H1 (cell line): ENCODE data around the gene PRSS23. TPM values are rescaled to one million over a fixed set of nuclear protein-coding genes. Genes with fewer than 3 reads are reported as not detected.

ENCODE experiments used
- CTCF ChIA-PET: fragments of 300-600 bp; sonication (Branson Sonifier 250); formaldehyde crosslinking; loops from one replicate; lab custom pipeline; 2021; ENCODE audit not compliant: partially characterized antibody; lab: Charles Lee
- POLR2A ChIA-PET: fragments of 300-600 bp; sonication (Branson Sonifier 250); formaldehyde crosslinking; loops from one replicate; lab custom pipeline; 2021; ENCODE audit warnings: inconsistent platforms; ENCODE audit not compliant: partially characterized antibody; lab: Charles Lee
- DNase-seq, 2 experiments: peaks; one replicate each; pipeline versions ENCODE4 v3.0.0 to v3.0.0-alpha.2; 2010 to 2022; ENCODE audit warnings: low spot score in 2 of 2, low read depth in 1 of 2, mixed read lengths in 1 of 2
- FAIRE-seq: peaks from 2 replicates; lab custom pipeline; 2011; peaks lifted over from hg19 to GRCh38; lab: Jason Lieb, UNC
- H2AFZ ChIP-seq: 2 replicates; pipeline ENCODE4 v1.8.1; 2012; ENCODE audit warnings: low read length, inconsistent platforms
- H2AK5ac ChIP-seq: 2 replicates; pipeline ENCODE4 v1.6.1; 2013; ENCODE audit warnings: low read depth, low read length
- H2BK120ac ChIP-seq: replicated peaks from 2 replicates; pipeline ENCODE3; 2013; ENCODE audit warnings: low read depth, low read length, inconsistent platforms
- H2BK12ac ChIP-seq: 2 replicates; pipeline ENCODE4 v1.6.1; 2013; ENCODE audit warnings: low read depth, low read length
- H2BK15ac ChIP-seq: 2 replicates; pipeline ENCODE4 v1.6.1; 2013; ENCODE audit warnings: low read length
- H2BK20ac ChIP-seq: 2 replicates; pipeline ENCODE4 v1.6.1; 2013; ENCODE audit warnings: low read length
- H2BK5ac ChIP-seq: 2 replicates; pipeline ENCODE4 v1.6.1; 2013; ENCODE audit warnings: low read depth, low read length
- H3K14ac ChIP-seq: 2 replicates; pipeline ENCODE4 v1.6.1; 2013; ENCODE audit warnings: inconsistent platforms; ENCODE audit not compliant: insufficient read length
- H3K18ac ChIP-seq: 2 replicates; pipeline ENCODE4 v1.6.1; 2013; ENCODE audit warnings: low read length; ENCODE audit errors: extremely low read depth
- H3K23ac ChIP-seq: 2 replicates; pipeline ENCODE4 v1.6.1; 2013; ENCODE audit warnings: inconsistent platforms; ENCODE audit not compliant: insufficient read length
- H3K23me2 ChIP-seq: 2 replicates; pipeline ENCODE4 v1.6.1; 2013; ENCODE audit warnings: low read depth, low read length
- H3K27ac ChIP-seq: 2 replicates; pipeline ENCODE4 v1.6.1; 2011; ENCODE audit warnings: low read depth, low read length, inconsistent platforms
- H3K27me3 ChIP-seq, 4 experiments: replicated peaks in 1 of 4; 1 replicate in 1 of 4; 2 replicates in 3 of 4; pipeline versions ENCODE4 v1.6.1 to v1.8.1; 2011 to 2013; ENCODE audit warnings: low read length in 3 of 4, mild to moderate bottlenecking in 3 of 4, inconsistent platforms in 2 of 4, mixed read lengths in 2 of 4, moderate library complexity in 1 of 4; ENCODE audit not compliant: control insufficient read depth in 3 of 4, insufficient read depth in 3 of 4; ENCODE audit errors: extremely low read depth in 1 of 4
- H3K36me3 ChIP-seq, 4 experiments: 2 replicates each; pipeline versions ENCODE4 v1.6.1 to v1.8.1; 2011 to 2013; ENCODE audit warnings: mild to moderate bottlenecking in 4 of 4, low read length in 3 of 4, moderate library complexity in 2 of 4, control low read depth in 1 of 4, inconsistent platforms in 1 of 4; ENCODE audit not compliant: insufficient read depth in 4 of 4, control insufficient read depth in 2 of 4
- H3K4ac ChIP-seq: replicated peaks from 2 replicates; pipeline ENCODE3; 2013; ENCODE audit warnings: low read length, low read depth, mixed read lengths, inconsistent platforms; ENCODE audit not compliant: insufficient read length
- H3K4me1 ChIP-seq, 4 experiments: replicated peaks in 1 of 4; 1 replicate in 1 of 4; 2 replicates in 3 of 4; pipeline versions ENCODE4 v1.6.1 to v1.8.1; 2011 to 2013; ENCODE audit warnings: low read length in 3 of 4, inconsistent platforms in 2 of 4, mixed read lengths in 1 of 4; ENCODE audit not compliant: insufficient read depth in 4 of 4, control insufficient read depth in 3 of 4
- H3K4me2 ChIP-seq, 2 experiments: 2 replicates each; pipeline versions ENCODE4 v1.6.1 to v1.8.1; 2011 to 2013; ENCODE audit warnings: low read depth in 2 of 2, low read length in 2 of 2, control low read depth in 1 of 2, inconsistent platforms in 1 of 2, mild to moderate bottlenecking in 1 of 2; ENCODE audit not compliant: insufficient read depth in 1 of 2
- H3K4me3 ChIP-seq, 4 experiments: fragments of 200-600, 300-600 bp in 1 of 4; sonication (generic), shearing (Covaris generic), sonication (Bioruptor Twin) in 1 of 4; 2 replicates each; pipeline versions ENCODE4 v1.5.1 to v1.8.1; 2011 to 2016; ENCODE audit warnings: low read length in 4 of 4, low read depth in 3 of 4, control low read depth in 2 of 4, inconsistent platforms in 2 of 4, mild to moderate bottlenecking in 2 of 4, mixed read lengths in 1 of 4, moderate library complexity in 1 of 4; ENCODE audit not compliant: insufficient read depth in 2 of 4; ENCODE audit errors: extremely low read depth in 1 of 4
- H3K56ac ChIP-seq: replicated peaks from 2 replicates; pipeline ENCODE3; 2013; ENCODE audit warnings: low read depth, mild to moderate bottlenecking, mixed read lengths, low read length, inconsistent platforms; ENCODE audit not compliant: insufficient read length
- H3K79me1 ChIP-seq: 2 replicates; pipeline ENCODE4 v1.6.1; 2013; ENCODE audit warnings: low read depth, low read length, control low read depth
- H3K79me2 ChIP-seq, 2 experiments: 2 replicates each; pipeline versions ENCODE4 v1.6.1 to v1.8.1; 2012 to 2013; ENCODE audit warnings: low read length in 2 of 2, mild to moderate bottlenecking in 2 of 2, inconsistent platforms in 1 of 2; ENCODE audit not compliant: insufficient read depth in 2 of 2, control insufficient read depth in 1 of 2
- H3K9ac ChIP-seq, 4 experiments: replicated peaks in 1 of 4; 1 replicate in 1 of 4; 2 replicates in 3 of 4; pipeline versions ENCODE4 v1.6.1 to v1.8.1; 2011 to 2013; ENCODE audit warnings: low read depth in 3 of 4, low read length in 3 of 4, control low read depth in 2 of 4, mild to moderate bottlenecking in 2 of 4, moderate library complexity in 2 of 4, inconsistent platforms in 1 of 4; ENCODE audit errors: extremely low read depth in 1 of 4
- H3K9me3 ChIP-seq, 2 experiments: 2 replicates each; pipeline versions ENCODE4 v1.6.1 to v1.8.1; 2012 to 2013; ENCODE audit warnings: mild to moderate bottlenecking in 2 of 2, moderate library complexity in 2 of 2, control low read depth in 1 of 2, inconsistent platforms in 1 of 2, low read depth in 1 of 2, low read length in 1 of 2, mixed read lengths in 1 of 2; ENCODE audit not compliant: insufficient read depth in 2 of 2
- H4K20me1 ChIP-seq, 2 experiments: replicated peaks in 1 of 2; 2 replicates each; pipeline versions ENCODE3 to v1.8.1; 2011 to 2013; ENCODE audit warnings: inconsistent platforms in 2 of 2, low read length in 2 of 2, mild to moderate bottlenecking in 1 of 2; ENCODE audit not compliant: insufficient read depth in 2 of 2, control insufficient read depth in 1 of 2
- H4K5ac ChIP-seq: 2 replicates; pipeline ENCODE4 v1.6.1; 2013; ENCODE audit warnings: low read length, low read depth, mixed read lengths, inconsistent platforms; ENCODE audit not compliant: insufficient read length
- H4K8ac ChIP-seq: 2 replicates; pipeline ENCODE4 v1.8.0; 2013; ENCODE audit warnings: mild to moderate bottlenecking, moderate library complexity, low read length, inconsistent platforms; ENCODE audit not compliant: insufficient read depth; ENCODE audit errors: extremely low read depth
- H4K91ac ChIP-seq: replicated peaks from 2 replicates; pipeline ENCODE3; 2013; ENCODE audit warnings: low read length, mixed read lengths, inconsistent platforms; ENCODE audit not compliant: insufficient read length
- BACH1 ChIP-seq: IDR thresholded peaks from 2 replicates; pipeline ENCODE4 v1.6.1; 2012; ENCODE audit warnings: low read length, improper control_type of control experiment
- EP300 ChIP-seq, 2 experiments: IDR thresholded peaks; 1 replicate in 1 of 2; 2 replicates in 1 of 2; pipeline ENCODE4 v1.6.1; 2011 to 2012; ENCODE audit warnings: low read depth in 2 of 2, low read length in 2 of 2, mild to moderate bottlenecking in 2 of 2, borderline replicate concordance in 1 of 2, inconsistent platforms in 1 of 2, moderate library complexity in 1 of 2
- FOSL1 ChIP-seq: IDR thresholded peaks from 2 replicates; pipeline ENCODE4 v1.6.1; 2011; ENCODE audit warnings: mild to moderate bottlenecking, low read depth, low read length, moderate library complexity; ENCODE audit not compliant: insufficient read depth
- NRF1 ChIP-seq: IDR thresholded peaks from 2 replicates; pipeline ENCODE4 v1.6.1; 2011; ENCODE audit warnings: mild to moderate bottlenecking, low read depth, low read length, improper control_type of control experiment
- TAF1 ChIP-seq: IDR thresholded peaks from 2 replicates; pipeline ENCODE4 v1.6.1; 2011; ENCODE audit warnings: mild to moderate bottlenecking, low read depth, low read length
- WGBS, 2 experiments: shearing (Covaris generic) in 1 of 2; methylation state at CpG; one replicate each; pipeline versions ENCODE4 v1.1.6 to v1.1.7; 2013 to 2015; ENCODE audit warnings: low lambda C conversion rate in 2 of 2, mixed read lengths in 2 of 2, inconsistent platforms in 1 of 2, low coverage in 1 of 2, missing lambda C conversion rate in 1 of 2; ENCODE audit not compliant: insufficient replicate concordance in 2 of 2, insufficient coverage in 1 of 2, insufficient read length in 1 of 2; ENCODE audit errors: extremely low coverage in 1 of 2, missing lambda C conversion rate in 1 of 2; 5-methylcytosine and 5-hydroxymethylcytosine counted together
- polyA plus RNA-seq, 7 experiments: library from polyadenylated mRNA; depleted of rRNA in 3 of 7; stranded (reverse) in 5 of 7; unstranded in 2 of 7; fragments of >200 nt in 5 of 7; fragments of 200-250 nt in 2 of 7; gene quantifications; 1 replicate in 5 of 7; 2 replicates in 1 of 7; 4 replicates in 1 of 7; pipeline versions ENCODE4 v1.2.1 to v1.2.3, GENCODE V29; 2011 to 2013; ENCODE audit warnings: missing spikeins in 2 of 7, mixed read lengths in 2 of 7
- total RNA-seq: library from RNA; stranded (reverse); fragmentation: NEBNext Ultra II Directional; extraction: Animal tissue kit (Norgen Biotek cat#: 25700); gene quantifications from 2 replicates; pipeline ENCODE4 v1.2.1, GENCODE V29; 2021

The PRSS23 gene
- total and polyA plus RNA-seq, 2 of the 8 experiments (the other 6 are each of a cell fraction or from before 2014, with no cell fraction given): 4.4 to 5.6 TPM

DNA sequence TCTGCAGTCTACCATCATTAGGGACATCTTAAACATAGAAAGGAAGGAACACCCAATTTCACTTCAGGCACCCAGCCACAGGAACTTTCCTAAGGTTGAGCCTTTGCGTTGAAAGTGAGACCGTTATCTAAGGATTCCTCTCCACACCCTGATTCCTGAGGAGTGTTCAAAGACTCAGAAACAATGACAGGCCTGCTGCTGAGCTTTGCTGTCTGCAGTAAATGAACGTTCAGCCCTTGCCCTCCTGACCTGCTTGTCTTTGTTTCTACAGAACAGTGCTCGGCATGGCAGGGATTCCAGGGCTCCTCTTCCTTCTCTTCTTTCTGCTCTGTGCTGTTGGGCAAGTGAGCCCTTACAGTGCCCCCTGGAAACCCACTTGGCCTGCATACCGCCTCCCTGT lies 7.0 kb downstream of the PRSS23 start:
- no peaks in the 10 kb centered on the region for H3K79me2 ChIP-seq
- no peak overlapping the region for H3K4ac ChIP-seq
- no peak overlapping the region for H2BK20ac ChIP-seq
- TF ChIP-seq NRF1: no peak
- TF ChIP-seq FOSL1: no peak
- no peak for TF ChIP-seq EP300 (IDR thresholded peaks at IDR 0.05; ENCODE audit: borderline replicate concordance in 1 of 2, low read depth in 2 of 2, low read length in 2 of 2)
- no peak for TF ChIP-seq BACH1
- no peak for TF ChIP-seq TAF1

More for the DNA sequence above, 7.0 kb downstream of the PRSS23 start:
- no peak overlapping the region for H4K91ac ChIP-seq
- H2BK15ac ChIP-seq: peak overlapping the region; percentile 4; the same call in 1 of the 2 replicates
- no peak overlapping the region for H4K5ac ChIP-seq
- peaks cover 0 to 5% (median 1%) of the 10 kb centered on the region in 4 experiments; a peak in 2 of 7 replicates for H3K4me1 ChIP-seq
- H3K18ac ChIP-seq: no peak overlapping the region
- 79% methylated on average over 5 of the region's 5 CpGs; no CpG with 5 or more reads in 1 of the 2 experiments for WGBS, 2 experiments
- H3K27me3 ChIP-seq: no peaks in the 10 kb centered on the region
- H3K27ac ChIP-seq: no peak overlapping the region
- no peaks in the 10 kb centered on the region for H3K9me3 ChIP-seq
- H3K14ac ChIP-seq: no peak overlapping the region
- DNase-seq (no peak), FAIRE-seq (no peak)
- H3K4me2 ChIP-seq: no peak overlapping the region
- H3K79me1 ChIP-seq: no peaks in the 10 kb centered on the region
- H2BK5ac ChIP-seq: no peak overlapping the region
- no peak overlapping the region for H2BK12ac ChIP-seq
- no peaks in the 10 kb centered on the region for H3K23me2 ChIP-seq
- no peaks in the 10 kb centered on the region for H4K20me1 ChIP-seq
- no peak overlapping the region for H2BK120ac ChIP-seq
- ChIA-PET CTCF (interaction anchor here (0.8 to 1.6 kb wide), 6 partner anchors 10 to 447 kb away, joined by 3 to 6 read pairs (median 4); no protein-coding TSS in a partner anchor), POLR2A (no interaction called here)
- no peak overlapping the region for H2AK5ac ChIP-seq
- H3K9ac ChIP-seq: no peak overlapping the region
- no peak overlapping the region for H2AFZ ChIP-seq
- H3K4me3 ChIP-seq: no peak overlapping the region
- H3K56ac ChIP-seq: no peak overlapping the region
- H3K36me3 ChIP-seq: no peaks in the 10 kb centered on the region
- no peak overlapping the region for H4K8ac ChIP-seq
- H3K23ac ChIP-seq: no peak overlapping the region
